IMR-90 (cell line): Measurements from ENCODE around the gene TMEM129. TPM values are rescaled to one million over a fixed set of nuclear protein-coding genes. Genes with fewer than 3 reads are reported as not detected.

ENCODE experiments used
- ATAC-seq: fragments of 200-7000 bp; cut with Tn5 transposase; 2 replicates; pipeline ENCODE4 v1.9.1; 2020; ENCODE audit warnings: low read depth, mild to moderate bottlenecking, moderate library complexity
- BruUV-seq: library from RNA; stranded (reverse); fragments of 400-500 nt; replicated peaks from 2 replicates; lab custom pipeline; 2021; lab: Mats Ljungman, UMichigan
- CTCF ChIA-PET: fragments of 300-600 bp; formaldehyde crosslinking; extraction: SDS; loops from one replicate; lab custom pipeline; 2021; ENCODE audit warnings: antibody characterized with exemption; lab: Yijun Ruan, JAX
- POLR2A ChIA-PET: fragments of 300-600 bp; sonication (Branson Sonifier 250); formaldehyde crosslinking; loops from one replicate; lab custom pipeline; 2022; ENCODE audit warnings: antibody characterized with exemption; ENCODE audit not compliant: unreplicated experiment; lab: Charles Lee
- DNase-seq: peaks from one replicate; pipeline ENCODE4 v3.0.0; 2013
- H2AFZ ChIP-seq: replicated peaks from 2 replicates; pipeline ENCODE3; 2013; ENCODE audit warnings: low read length, mild to moderate bottlenecking; ENCODE audit not compliant: poor library complexity
- H2AK5ac ChIP-seq: 2 replicates; pipeline ENCODE4 v1.6.1; 2013; ENCODE audit warnings: low read depth, low read length, inconsistent platforms
- H2AK9ac ChIP-seq: replicated peaks from 2 replicates; pipeline ENCODE3; 2013; ENCODE audit warnings: mild to moderate bottlenecking, low read depth, low read length, moderate library complexity; ENCODE audit not compliant: poor library complexity
- H2BK120ac ChIP-seq: 2 replicates; pipeline ENCODE4 v1.6.1; 2013; ENCODE audit warnings: low read depth, low read length, inconsistent platforms
- H2BK15ac ChIP-seq: 3 replicates; pipeline ENCODE4 v1.6.1; 2013; ENCODE audit warnings: low read depth, low read length, inconsistent platforms
- H2BK20ac ChIP-seq: 2 replicates; pipeline ENCODE4 v1.6.1; 2013; ENCODE audit warnings: low read depth, mild to moderate bottlenecking, inconsistent platforms, low read length, moderate library complexity
- H2BK5ac ChIP-seq: 2 replicates; pipeline ENCODE4 v1.6.1; 2013; ENCODE audit warnings: mild to moderate bottlenecking, low read depth, low read length, inconsistent platforms; ENCODE audit not compliant: poor library complexity, severe bottlenecking
- H3K14ac ChIP-seq: replicated peaks from 2 replicates; pipeline ENCODE4 v1.6.1; 2013; ENCODE audit warnings: low read depth, low read length, inconsistent platforms
- H3K18ac ChIP-seq: 2 replicates; pipeline ENCODE4 v1.6.1; 2013; ENCODE audit warnings: low read depth, low read length, control low read depth
- H3K23ac ChIP-seq: 2 replicates; pipeline ENCODE4 v1.6.1; 2013; ENCODE audit warnings: low read depth, low read length, inconsistent platforms
- H3K27ac ChIP-seq: 2 replicates; pipeline ENCODE4 v1.5.1; 2013; ENCODE audit warnings: mild to moderate bottlenecking, control low read depth, low read length; ENCODE audit not compliant: insufficient read depth
- H3K27me3 ChIP-seq: 2 replicates; pipeline ENCODE4 v1.6.1; 2013; ENCODE audit warnings: low read length; ENCODE audit not compliant: control insufficient read depth, insufficient read depth
- H3K36me3 ChIP-seq: 2 replicates; pipeline ENCODE4 v1.6.1; 2013; ENCODE audit warnings: low read length, mixed read lengths; ENCODE audit not compliant: control insufficient read depth, insufficient read depth
- H3K4ac ChIP-seq: 2 replicates; pipeline ENCODE4 v1.6.1; 2013; ENCODE audit warnings: low read depth, low read length, inconsistent platforms
- H3K4me1 ChIP-seq: 2 replicates; pipeline ENCODE4 v1.6.1; 2013; ENCODE audit warnings: low read length, mixed read lengths; ENCODE audit not compliant: control insufficient read depth, insufficient read depth
- H3K4me2 ChIP-seq: 2 replicates; pipeline ENCODE4 v1.6.1; 2013; ENCODE audit warnings: low read depth, mild to moderate bottlenecking, control low read depth, low read length, moderate library complexity
- H3K4me3 ChIP-seq: 2 replicates; pipeline ENCODE4 v1.5.1; 2013; ENCODE audit warnings: low read depth, mild to moderate bottlenecking, control low read depth, low read length, moderate library complexity; ENCODE audit not compliant: insufficient read depth
- H3K56ac ChIP-seq: 2 replicates; pipeline ENCODE4 v1.6.1; 2013; ENCODE audit warnings: low read length, inconsistent platforms; ENCODE audit not compliant: insufficient read depth; ENCODE audit errors: extremely low read depth
- H3K79me1 ChIP-seq, 2 experiments: 2 replicates each; pipeline ENCODE4 v1.6.1; 2013; ENCODE audit warnings: low read length in 2 of 2, inconsistent platforms in 1 of 2, low read depth in 1 of 2
- H3K9ac ChIP-seq: 2 replicates; pipeline ENCODE4 v1.6.1; 2013; ENCODE audit warnings: low read depth, low read length, control low read depth
- H3K9me1 ChIP-seq: 2 replicates; pipeline ENCODE4 v1.6.1; 2013; ENCODE audit warnings: low read length, inconsistent platforms; ENCODE audit not compliant: insufficient read depth
- H3K9me3 ChIP-seq: 2 replicates; pipeline ENCODE4 v1.6.1; 2013; ENCODE audit warnings: low read length; ENCODE audit not compliant: control insufficient read depth, insufficient read depth
- H4K20me1 ChIP-seq: 2 replicates; pipeline ENCODE4 v1.6.1; 2013; ENCODE audit warnings: low read length, inconsistent platforms; ENCODE audit not compliant: insufficient read depth
- H4K5ac ChIP-seq: 2 replicates; pipeline ENCODE4 v1.6.1; 2013; ENCODE audit warnings: mild to moderate bottlenecking, low read depth, low read length, control low read depth
- H4K8ac ChIP-seq, 2 experiments: 2 replicates each; pipeline ENCODE4 v1.6.1; 2013; ENCODE audit warnings: low read depth in 2 of 2, low read length in 2 of 2, control low read depth in 1 of 2, inconsistent platforms in 1 of 2
- H4K91ac ChIP-seq: 2 replicates; pipeline ENCODE4 v1.6.1; 2013; ENCODE audit warnings: low read depth, low read length, inconsistent platforms; ENCODE audit not compliant: insufficient read depth
- CEBPB ChIP-seq: IDR thresholded peaks from 2 replicates; pipeline ENCODE4 v1.6.1; 2012; ENCODE audit warnings: low read depth, low read length, improper control_type of control experiment
- CHD1 ChIP-seq: IDR thresholded peaks from 2 replicates; pipeline ENCODE4 v1.6.1; 2012; ENCODE audit warnings: low read depth, low read length, improper control_type of control experiment
- MAFK ChIP-seq: IDR thresholded peaks from 2 replicates; pipeline ENCODE4 v1.6.1; 2012; ENCODE audit warnings: low read depth, low read length, improper control_type of control experiment
- MAZ ChIP-seq: IDR thresholded peaks from 2 replicates; pipeline ENCODE4 v1.6.1; 2012; ENCODE audit warnings: low read depth, mild to moderate bottlenecking, low read length, improper control_type of control experiment, moderate library complexity, borderline replicate concordance
- POLR2A ChIP-seq: IDR thresholded peaks from 2 replicates; pipeline ENCODE4 v1.6.1; 2012; ENCODE audit warnings: mild to moderate bottlenecking, low read depth, low read length
- RAD21 ChIP-seq: IDR thresholded peaks from 2 replicates; pipeline ENCODE4 v1.6.1; 2012; ENCODE audit warnings: low read length, improper control_type of control experiment
- WGBS, 2 experiments: methylation state at CpG; one replicate each; pipeline versions ENCODE4 v1.1.5 to v1.1.7; 2013; ENCODE audit warnings: missing lambda C conversion rate in 2 of 2; ENCODE audit not compliant: insufficient read length in 1 of 2; ENCODE audit errors: extremely low coverage in 2 of 2; 5-methylcytosine and 5-hydroxymethylcytosine counted together
- dilution Hi-C: fragments of 300-500 bp; cut with HindIII; formaldehyde crosslinking; loops from one replicate; pipeline ENCODE4 v1.14.3; 2018; ENCODE audit warnings: low sequenced_read_pairs; ENCODE audit not compliant: unreplicated experiment
- in situ Hi-C: fragments of 300-500 bp; cut with MboI; formaldehyde crosslinking; loops from 3 replicates; pipeline ENCODE4 v1.14.3; 2019; ENCODE audit warnings: low sequenced_read_pairs, inconsistent platforms, mixed read lengths
- intact Hi-C: fragments of 100-400 bp; cut with micrococcal nuclease; formaldehyde crosslinking; loops from 2 replicates; pipeline ENCODE4 v1.10.0; 2022
- polyA plus RNA-seq, 3 experiments: library from polyadenylated mRNA; depleted of rRNA; stranded (reverse); fragments of >200 nt; gene quantifications; 2 replicates each; pipeline ENCODE4 v1.2.3, GENCODE V29; 2012; ENCODE audit warnings: low replicate concordance in 1 of 3
- total RNA-seq: library from RNA; depleted of rRNA; stranded (reverse); fragments of >200 nt; gene quantifications from 2 replicates; pipeline ENCODE4 v1.2.3, GENCODE V29; 2012
- TF ChIP-seq, protein P1 (sequence below): fragments of 150-350 bp; IDR thresholded peaks from 2 replicates; pipeline ENCODE4 v1.6.1; 2016; ENCODE audit warnings: low read depth, mild to moderate bottlenecking, low read length, moderate library complexity, borderline replicate concordance
- TF ChIP-seq, protein P2 (sequence below): conservative IDR thresholded peaks from 2 replicates; pipeline ENCODE4 v1.5.1; 2012; ENCODE audit warnings: mild to moderate bottlenecking, low read depth, low read length, improper control_type of control experiment
- TF ChIP-seq, protein P3 (sequence below): fragments of 150-350 bp; IDR thresholded peaks from 2 replicates; pipeline ENCODE4 v1.6.1; 2017; ENCODE audit warnings: mild to moderate bottlenecking, antibody characterized with exemption, low read length, low read depth

Gene TMEM129
- total and polyA plus RNA-seq, 2 of the 4 experiments (the other 2 are of a cell fraction): 6.6 to 26.6 TPM

DNA sequence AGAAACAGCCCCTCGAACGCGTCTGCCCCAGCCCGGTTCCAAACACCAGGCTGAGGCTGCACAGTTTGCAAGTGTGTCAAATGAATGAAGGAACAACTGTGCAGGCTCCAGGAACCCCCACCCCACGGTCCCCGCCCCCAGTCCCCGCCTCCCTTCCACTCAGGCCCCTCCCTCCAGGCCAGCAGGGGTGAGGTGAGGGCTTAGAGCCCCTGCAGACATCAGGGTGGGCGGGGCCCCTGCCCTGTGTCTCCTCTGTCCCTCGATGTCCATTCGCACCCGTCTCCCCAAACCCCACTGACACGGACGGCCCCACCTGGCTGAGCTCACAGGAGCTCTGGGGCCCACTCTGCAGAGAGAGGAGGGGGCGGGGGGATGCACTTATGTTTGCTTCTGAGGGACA, 28.7 kb upstream of the TMEM129 start:
- Histone ChIP-seq H4K5ac (no peak overlapping the region), H3K4me1 (no peaks in the 10 kb centered on the region), H2BK20ac (no peak overlapping the region), H3K56ac (no peak overlapping the region), H3K27me3 (no peaks in the 10 kb centered on the region; the same call in 1 of the 2 replicates), H3K36me3 (peaks cover 2% of the 10 kb centered on the region; the same call in 1 of the 2 replicates), H4K20me1 (peaks cover 4% of the 10 kb centered on the region; the same call in 1 of the 2 replicates), H3K79me1 (no peaks in the 10 kb centered on the region), H3K9me1 (no peaks in the 10 kb centered on the region), H3K9ac (no peak overlapping the region), H2BK15ac (no peak overlapping the region), H2BK120ac (no peak overlapping the region), H3K23ac (no peak overlapping the region), H3K4me3 (no peak overlapping the region), H3K9me3 (no peaks in the 10 kb centered on the region), H4K91ac (no peak overlapping the region), H4K8ac (no peak overlapping the region), H3K18ac (no peak overlapping the region), H2AFZ (no peak overlapping the region), H3K4ac (no peak overlapping the region), H2AK5ac (no peak overlapping the region), H3K27ac (no peak overlapping the region), H2BK5ac (no peak overlapping the region), H2AK9ac (no peak overlapping the region), H3K14ac (no peak overlapping the region), H3K4me2 (no peak overlapping the region)
- in situ Hi-C loops (no loop called here), intact Hi-C loops (no loop called here), dilution Hi-C loops (no loop called here)
- DNase-seq (no peak), ATAC-seq (no peak)
- TF ChIP-seq, protein P1, sequence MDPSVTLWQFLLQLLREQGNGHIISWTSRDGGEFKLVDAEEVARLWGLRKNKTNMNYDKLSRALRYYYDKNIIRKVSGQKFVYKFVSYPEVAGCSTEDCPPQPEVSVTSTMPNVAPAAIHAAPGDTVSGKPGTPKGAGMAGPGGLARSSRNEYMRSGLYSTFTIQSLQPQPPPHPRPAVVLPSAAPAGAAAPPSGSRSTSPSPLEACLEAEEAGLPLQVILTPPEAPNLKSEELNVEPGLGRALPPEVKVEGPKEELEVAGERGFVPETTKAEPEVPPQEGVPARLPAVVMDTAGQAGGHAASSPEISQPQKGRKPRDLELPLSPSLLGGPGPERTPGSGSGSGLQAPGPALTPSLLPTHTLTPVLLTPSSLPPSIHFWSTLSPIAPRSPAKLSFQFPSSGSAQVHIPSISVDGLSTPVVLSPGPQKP: no peak
- no peak for TF ChIP-seq MAFK
- TF ChIP-seq MAZ: no peak
- TF ChIP-seq, protein P2, sequence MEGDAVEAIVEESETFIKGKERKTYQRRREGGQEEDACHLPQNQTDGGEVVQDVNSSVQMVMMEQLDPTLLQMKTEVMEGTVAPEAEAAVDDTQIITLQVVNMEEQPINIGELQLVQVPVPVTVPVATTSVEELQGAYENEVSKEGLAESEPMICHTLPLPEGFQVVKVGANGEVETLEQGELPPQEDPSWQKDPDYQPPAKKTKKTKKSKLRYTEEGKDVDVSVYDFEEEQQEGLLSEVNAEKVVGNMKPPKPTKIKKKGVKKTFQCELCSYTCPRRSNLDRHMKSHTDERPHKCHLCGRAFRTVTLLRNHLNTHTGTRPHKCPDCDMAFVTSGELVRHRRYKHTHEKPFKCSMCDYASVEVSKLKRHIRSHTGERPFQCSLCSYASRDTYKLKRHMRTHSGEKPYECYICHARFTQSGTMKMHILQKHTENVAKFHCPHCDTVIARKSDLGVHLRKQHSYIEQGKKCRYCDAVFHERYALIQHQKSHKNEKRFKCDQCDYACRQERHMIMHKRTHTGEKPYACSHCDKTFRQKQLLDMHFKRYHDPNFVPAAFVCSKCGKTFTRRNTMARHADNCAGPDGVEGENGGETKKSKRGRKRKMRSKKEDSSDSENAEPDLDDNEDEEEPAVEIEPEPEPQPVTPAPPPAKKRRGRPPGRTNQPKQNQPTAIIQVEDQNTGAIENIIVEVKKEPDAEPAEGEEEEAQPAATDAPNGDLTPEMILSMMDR: no peak
- no peak for TF ChIP-seq RAD21
- TF ChIP-seq CHD1: no peak
- no peak for TF ChIP-seq POLR2A
- TF ChIP-seq CEBPB: no peak
- TF ChIP-seq, protein P3, sequence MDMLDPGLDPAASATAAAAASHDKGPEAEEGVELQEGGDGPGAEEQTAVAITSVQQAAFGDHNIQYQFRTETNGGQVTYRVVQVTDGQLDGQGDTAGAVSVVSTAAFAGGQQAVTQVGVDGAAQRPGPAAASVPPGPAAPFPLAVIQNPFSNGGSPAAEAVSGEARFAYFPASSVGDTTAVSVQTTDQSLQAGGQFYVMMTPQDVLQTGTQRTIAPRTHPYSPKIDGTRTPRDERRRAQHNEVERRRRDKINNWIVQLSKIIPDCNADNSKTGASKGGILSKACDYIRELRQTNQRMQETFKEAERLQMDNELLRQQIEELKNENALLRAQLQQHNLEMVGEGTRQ: no peak
- 40% methylated on average over 1 of the region's 14 CpGs; no CpG with 5 or more reads in 1 of the 2 experiments for WGBS, 2 experiments
- POLR2A ChIA-PET: no interaction called here
- BruUV-seq: no TSS peak
- CTCF ChIA-PET: no interaction called here
